ENCODE measurements around the gene MRM3. TPM values are rescaled to one million over a fixed set of nuclear protein-coding genes. Genes with fewer than 3 reads are reported as not detected.

MRM3 gene
- total and polyA plus RNA-seq, 2 donors = 13.2 to 15.4 TPM

DNA sequence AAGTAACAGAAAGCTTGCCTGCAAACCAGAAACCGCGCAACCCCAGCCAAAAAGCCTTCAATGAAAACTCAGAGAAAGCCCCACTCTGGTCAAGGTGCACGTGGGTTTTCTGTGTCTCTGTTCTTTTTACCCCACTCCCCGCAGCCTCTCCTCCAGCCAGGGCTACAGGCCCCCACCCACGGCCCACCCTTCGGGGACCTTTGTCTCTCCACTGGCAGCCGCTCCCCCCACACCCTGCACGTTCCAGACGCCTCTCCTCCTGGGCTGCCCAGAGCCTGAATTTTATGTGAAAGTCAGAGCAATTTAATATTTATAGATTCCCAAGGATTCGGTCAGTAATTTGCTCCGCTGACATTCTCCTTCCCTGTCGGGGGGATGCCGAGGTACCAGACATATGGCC, 24.2 kb downstream of the MRM3 start:
- DNase-seq (ENCODE audit: low read depth in 6 of 9, low spot score in 9 of 9) = no peak
- no peak overlapping the region for H3K27ac ChIP-seq (ENCODE audit: low read depth in 1 of 2, low read length in 1 of 2)

DNA sequence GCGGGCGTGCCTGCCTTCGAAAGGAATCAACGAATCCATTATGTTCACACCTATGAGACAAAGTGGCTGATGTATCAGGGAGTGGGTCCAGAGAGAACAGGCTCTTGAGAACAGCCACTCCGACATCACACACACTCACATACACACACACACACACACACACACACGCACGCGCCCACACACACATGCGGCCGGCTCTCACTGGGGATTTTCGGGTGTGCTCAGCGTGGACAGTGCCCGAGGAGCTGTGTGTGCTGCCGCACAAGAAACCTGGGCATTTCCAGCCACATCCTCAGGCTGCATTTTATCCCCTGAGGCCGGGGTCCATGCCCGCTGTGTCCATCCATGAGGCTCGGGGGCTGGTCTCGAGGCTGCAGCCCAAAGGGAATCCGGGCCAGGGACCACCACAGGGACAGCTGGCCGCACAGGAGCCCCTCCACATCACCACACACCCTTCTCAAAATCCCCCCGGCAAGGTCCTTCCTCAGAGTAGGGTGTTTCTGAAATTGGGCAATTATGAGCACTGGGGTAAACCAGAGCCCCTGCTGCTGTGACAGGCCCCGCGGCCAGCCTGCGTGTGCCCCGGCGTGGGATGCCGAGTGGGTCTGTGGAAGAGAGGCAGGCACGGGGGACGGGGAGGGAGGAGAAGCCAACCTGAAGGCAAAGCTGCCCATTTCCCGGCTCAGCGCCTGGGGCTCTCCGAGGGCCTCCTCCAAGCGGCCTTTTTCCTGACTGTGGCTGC, 24.8 kb downstream of the MRM3 start:
- 93% methylated on average over 33 of the region's 33 CpGs for WGBS
- Histone ChIP-seq H3K27ac (ENCODE audit: low read depth in 1 of 2, low read length in 1 of 2) (no peak overlapping the region), H3K4me3 (ENCODE audit: low read length in 2 of 2) (no peak overlapping the region), H3K9me3 (ENCODE audit: control insufficient read depth in 2 of 2, insufficient read depth in 1 of 2, low read length in 1 of 2) (no peaks in the 10 kb centered on the region), H3K4me1 (ENCODE audit: control insufficient read depth in 2 of 2, insufficient read depth in 2 of 2, low read length in 2 of 2) (no peaks in the 10 kb centered on the region), H3K27me3 (ENCODE audit: control insufficient read depth in 2 of 2, insufficient read depth in 1 of 2, low read length in 1 of 2) (no peaks in the 10 kb centered on the region), H3K36me3 (ENCODE audit: control insufficient read depth in 2 of 2, insufficient read depth in 2 of 2, low read length in 1 of 2) (no peaks in the 10 kb centered on the region)
- DNase-seq (ENCODE audit: low read depth in 6 of 9, low spot score in 9 of 9) = no peak

More for the DNA sequence above, 24.2 kb downstream of the MRM3 start:
- no peaks in the 10 kb centered on the region for H3K27me3 ChIP-seq (ENCODE audit: control insufficient read depth in 2 of 2, insufficient read depth in 1 of 2, low read length in 1 of 2)
- H3K9me3 ChIP-seq (ENCODE audit: control insufficient read depth in 2 of 2, insufficient read depth in 1 of 2, low read length in 1 of 2) = no peaks in the 10 kb centered on the region
- no peaks in the 10 kb centered on the region for H3K4me1 ChIP-seq (ENCODE audit: control insufficient read depth in 2 of 2, insufficient read depth in 2 of 2, low read length in 2 of 2)
- no peaks in the 10 kb centered on the region for H3K36me3 ChIP-seq (ENCODE audit: control insufficient read depth in 2 of 2, insufficient read depth in 2 of 2, low read length in 1 of 2)
- H3K4me3 ChIP-seq (ENCODE audit: low read length in 2 of 2) = no peak overlapping the region
- 91% methylated on average over 13 of the region's 13 CpGs for WGBS

DNA sequence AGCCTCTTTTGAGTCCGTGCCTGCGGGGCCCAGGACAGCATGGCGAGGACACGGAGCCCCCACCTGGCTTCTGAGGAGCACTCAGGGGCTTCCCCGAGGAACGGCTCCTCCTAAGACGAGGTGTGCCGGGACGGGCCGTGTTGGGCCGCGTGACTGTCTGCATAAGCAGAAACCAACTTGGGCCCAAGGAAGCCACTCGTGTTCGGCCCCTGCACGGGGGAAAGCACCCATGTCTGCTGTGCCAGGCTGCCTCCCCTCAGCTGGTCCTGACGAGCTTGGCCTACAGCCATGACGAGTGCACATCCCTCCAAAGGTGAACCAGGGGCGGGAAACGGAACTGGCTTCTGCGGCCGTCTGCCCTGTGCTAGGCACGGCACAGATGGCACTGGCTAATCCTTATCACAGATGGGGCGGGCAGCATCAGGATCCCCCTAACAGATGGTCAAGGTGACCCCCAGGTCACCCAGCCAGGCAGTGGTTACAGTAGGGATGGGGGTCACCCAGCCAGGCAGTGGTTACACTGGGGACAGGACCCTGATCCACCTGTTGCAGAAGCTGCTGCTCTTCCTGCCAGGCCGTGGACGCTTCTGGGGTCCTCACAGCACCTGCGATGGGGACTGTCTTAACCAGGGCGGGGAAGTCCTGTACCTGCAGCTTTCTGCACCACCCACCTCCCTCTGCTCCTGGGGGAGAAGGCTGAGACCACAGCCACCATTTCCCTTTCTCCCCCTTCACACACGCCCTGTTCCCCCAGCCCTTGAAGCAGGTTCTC, 25.6 kb downstream of the MRM3 start:
- Histone ChIP-seq H3K4me1 (ENCODE audit: control insufficient read depth in 2 of 2, insufficient read depth in 2 of 2, low read length in 2 of 2) (no peaks in the 10 kb centered on the region), H3K36me3 (ENCODE audit: control insufficient read depth in 2 of 2, insufficient read depth in 2 of 2, low read length in 1 of 2) (no peaks in the 10 kb centered on the region), H3K27me3 (ENCODE audit: control insufficient read depth in 2 of 2, insufficient read depth in 1 of 2, low read length in 1 of 2) (no peaks in the 10 kb centered on the region), H3K9me3 (ENCODE audit: control insufficient read depth in 2 of 2, insufficient read depth in 1 of 2, low read length in 1 of 2) (no peaks in the 10 kb centered on the region), H3K4me3 (ENCODE audit: low read length in 2 of 2) (no peak overlapping the region), H3K27ac (ENCODE audit: low read depth in 1 of 2, low read length in 1 of 2) (no peak overlapping the region)
- 91% methylated on average over 28 of the region's 28 CpGs for WGBS
- no peak for DNase-seq (ENCODE audit: low read depth in 6 of 9, low spot score in 9 of 9)

DNA sequence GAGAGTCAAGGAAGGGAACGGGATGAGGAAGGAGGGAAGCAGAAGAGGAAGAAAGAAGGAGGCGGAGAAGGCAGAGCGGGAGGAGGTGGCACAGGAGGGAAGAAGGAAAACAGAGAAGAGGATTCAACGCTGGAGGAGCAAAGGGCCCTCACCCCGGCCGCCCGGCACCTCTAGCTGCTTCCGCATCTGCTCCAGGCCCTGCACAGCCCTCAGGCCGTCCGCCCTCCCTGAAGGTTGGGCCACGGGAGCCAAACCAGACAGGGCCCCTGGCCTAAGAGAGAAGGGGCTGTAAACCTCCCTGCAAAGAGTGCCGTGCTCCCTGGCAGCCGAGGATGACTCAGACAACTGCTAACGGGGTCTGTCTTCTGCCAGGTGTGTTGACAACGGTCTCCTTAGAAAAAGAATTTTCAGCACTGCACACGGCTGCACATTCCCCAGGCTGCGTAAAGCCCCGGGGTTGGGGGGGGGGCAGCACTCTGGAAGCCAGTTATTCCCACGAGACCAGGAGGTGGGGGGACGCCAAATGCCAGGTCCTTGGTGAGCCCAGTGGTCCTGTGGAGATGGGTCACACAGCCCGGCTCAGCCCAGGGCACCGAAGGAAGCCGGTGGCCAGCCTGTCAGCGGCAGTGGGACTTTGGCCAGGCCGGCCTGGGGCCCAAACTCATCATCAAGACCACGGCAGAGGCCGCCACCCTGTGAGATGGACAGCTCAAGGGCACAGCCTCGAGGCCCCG, 29.1 kb downstream of the MRM3 start:
- whole genome bisulfite sequencing = 82% methylated on average over 29 of the region's 29 CpGs
- Histone ChIP-seq H3K4me1 (ENCODE audit: control insufficient read depth in 2 of 2, insufficient read depth in 2 of 2, low read length in 2 of 2) (no peaks in the 10 kb centered on the region), H3K27me3 (ENCODE audit: control insufficient read depth in 2 of 2, insufficient read depth in 1 of 2, low read length in 1 of 2) (no peaks in the 10 kb centered on the region), H3K4me3 (ENCODE audit: low read length in 2 of 2) (no peak overlapping the region), H3K36me3 (ENCODE audit: control insufficient read depth in 2 of 2, insufficient read depth in 2 of 2, low read length in 1 of 2) (no peaks in the 10 kb centered on the region), H3K27ac (ENCODE audit: low read depth in 1 of 2, low read length in 1 of 2) (no peak overlapping the region), H3K9me3 (ENCODE audit: control insufficient read depth in 2 of 2, insufficient read depth in 1 of 2, low read length in 1 of 2) (no peaks in the 10 kb centered on the region)
- DNase-seq (ENCODE audit: low read depth in 6 of 9, low spot score in 9 of 9) = no peak

DNA sequence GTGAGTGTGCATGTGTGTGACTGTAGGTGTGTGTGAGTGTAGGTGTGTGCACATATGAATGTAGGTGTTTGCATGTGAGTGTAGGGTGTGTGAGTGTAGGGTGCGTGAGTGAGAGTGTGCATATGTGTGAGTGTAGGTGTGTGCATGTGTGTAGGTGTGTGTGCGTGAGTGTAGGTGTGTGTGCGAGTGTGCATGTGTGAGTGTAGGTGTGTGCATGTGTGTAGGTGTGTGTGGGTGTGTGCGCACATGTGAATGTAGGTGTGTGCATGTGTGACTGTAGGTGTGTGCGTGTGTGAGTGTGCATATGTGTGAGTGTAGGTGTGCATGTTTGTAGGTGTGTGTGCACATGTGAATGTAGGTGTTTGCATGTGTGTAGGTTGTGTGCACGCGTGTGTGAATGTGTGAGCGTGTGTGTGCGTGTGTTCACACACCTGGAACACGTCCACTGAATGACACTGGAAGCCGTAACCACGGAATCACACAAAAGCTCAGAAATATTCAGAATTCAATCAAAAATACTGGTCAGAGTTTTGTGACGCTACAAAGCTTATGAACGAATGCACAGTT, 30.6 kb downstream of the MRM3 start:
- Histone ChIP-seq H3K27me3 (ENCODE audit: control insufficient read depth in 2 of 2, insufficient read depth in 1 of 2, low read length in 1 of 2) (no peaks in the 10 kb centered on the region), H3K36me3 (ENCODE audit: control insufficient read depth in 2 of 2, insufficient read depth in 2 of 2, low read length in 1 of 2) (no peaks in the 10 kb centered on the region), H3K27ac (ENCODE audit: low read depth in 1 of 2, low read length in 1 of 2) (no peak overlapping the region), H3K9me3 (ENCODE audit: control insufficient read depth in 2 of 2, insufficient read depth in 1 of 2, low read length in 1 of 2) (no peaks in the 10 kb centered on the region), H3K4me1 (ENCODE audit: control insufficient read depth in 2 of 2, insufficient read depth in 2 of 2, low read length in 2 of 2) (no peaks in the 10 kb centered on the region), H3K4me3 (ENCODE audit: low read length in 2 of 2) (no peak overlapping the region)
- WGBS = 96% methylated on average over 14 of the region's 14 CpGs
- DNase-seq (ENCODE audit: low read depth in 6 of 9, low spot score in 9 of 9) = no peak

DNA sequence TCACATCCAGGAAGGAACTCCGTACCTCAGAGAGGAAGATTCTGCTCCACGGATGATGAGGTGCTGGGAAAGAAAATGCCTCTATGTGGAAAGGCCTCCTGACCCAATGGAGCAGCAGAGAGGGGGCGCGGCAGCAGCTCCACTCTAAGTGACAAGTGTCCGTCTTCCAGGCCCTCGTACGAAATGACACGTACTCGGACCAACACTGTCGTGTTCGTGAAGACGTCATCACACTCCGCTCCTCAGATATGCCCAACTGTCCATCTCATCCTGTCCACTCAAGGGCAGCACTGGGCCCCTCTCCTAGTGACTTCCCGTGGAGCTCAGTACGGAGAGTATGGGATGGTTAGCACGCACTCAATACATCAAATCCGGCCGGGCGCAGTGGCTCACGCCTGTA, 32.2 kb downstream of the MRM3 start:
- no peaks in the 10 kb centered on the region for H3K36me3 ChIP-seq (ENCODE audit: control insufficient read depth in 2 of 2, insufficient read depth in 2 of 2, low read length in 1 of 2)
- no peak overlapping the region for H3K27ac ChIP-seq (ENCODE audit: low read depth in 1 of 2, low read length in 1 of 2)
- no peaks in the 10 kb centered on the region for H3K9me3 ChIP-seq (ENCODE audit: control insufficient read depth in 2 of 2, insufficient read depth in 1 of 2, low read length in 1 of 2)
- no peaks in the 10 kb centered on the region for H3K27me3 ChIP-seq (ENCODE audit: control insufficient read depth in 2 of 2, insufficient read depth in 1 of 2, low read length in 1 of 2)
- 97% methylated on average over 20 of the region's 20 CpGs for WGBS
- H3K4me3 ChIP-seq (ENCODE audit: low read length in 2 of 2) = no peak overlapping the region
- no peaks in the 10 kb centered on the region for H3K4me1 ChIP-seq (ENCODE audit: control insufficient read depth in 2 of 2, insufficient read depth in 2 of 2, low read length in 2 of 2)
- no peak for DNase-seq (ENCODE audit: low read depth in 6 of 9, low spot score in 9 of 9)

DNA sequence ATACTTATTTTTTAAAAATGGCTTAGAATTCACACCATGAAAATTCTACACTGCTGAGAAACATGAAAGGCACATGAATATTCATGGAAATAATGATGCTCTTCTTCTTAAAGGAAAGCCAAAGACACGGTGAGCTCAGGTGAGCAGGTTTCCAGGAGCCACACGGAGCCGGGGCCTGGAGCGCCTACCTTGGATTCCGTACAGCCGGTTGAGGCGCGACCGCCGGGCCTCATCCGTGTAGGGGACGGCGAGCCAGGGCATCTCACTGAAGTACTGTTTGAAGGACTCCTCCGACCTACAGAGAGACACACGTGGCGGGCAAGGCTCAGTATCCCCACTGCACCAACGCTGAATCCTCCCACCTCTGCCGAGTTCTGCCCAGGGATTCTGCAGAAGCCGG, 37.1 kb downstream of the MRM3 start:
- H3K27me3 ChIP-seq (ENCODE audit: control insufficient read depth in 2 of 2, insufficient read depth in 1 of 2, low read length in 1 of 2) = no peaks in the 10 kb centered on the region
- no peak overlapping the region for H3K27ac ChIP-seq (ENCODE audit: low read depth in 1 of 2, low read length in 1 of 2)
- no peak for DNase-seq (ENCODE audit: low read depth in 6 of 9, low spot score in 9 of 9)
- no peaks in the 10 kb centered on the region for H3K4me1 ChIP-seq (ENCODE audit: control insufficient read depth in 2 of 2, insufficient read depth in 2 of 2, low read length in 2 of 2)
- no peaks in the 10 kb centered on the region for H3K36me3 ChIP-seq (ENCODE audit: control insufficient read depth in 2 of 2, insufficient read depth in 2 of 2, low read length in 1 of 2)
- H3K9me3 ChIP-seq (ENCODE audit: control insufficient read depth in 2 of 2, insufficient read depth in 1 of 2, low read length in 1 of 2) = no peaks in the 10 kb centered on the region
- 96% methylated on average over 19 of the region's 19 CpGs for WGBS
- no peak overlapping the region for H3K4me3 ChIP-seq (ENCODE audit: low read length in 2 of 2)

DNA sequence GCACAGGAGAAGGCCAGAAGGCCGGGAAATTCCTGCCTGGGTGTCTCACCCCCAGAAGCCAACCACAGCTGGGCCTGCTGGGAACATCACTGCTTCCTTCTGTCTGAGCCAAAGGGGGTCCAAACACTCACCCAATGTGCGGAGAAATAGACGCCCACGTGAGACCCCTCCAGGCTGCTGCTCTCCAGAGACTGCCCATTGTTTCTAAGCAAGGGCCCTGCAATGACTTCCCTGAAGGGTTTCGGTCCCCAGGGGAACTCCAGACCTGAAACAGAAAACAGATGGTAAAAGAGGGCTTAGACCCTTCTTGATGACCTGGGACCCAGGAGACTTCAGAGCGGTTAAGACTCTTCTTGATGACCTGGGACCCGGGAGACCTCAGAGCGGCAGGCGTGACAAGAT, 41.3 kb downstream of the MRM3 start:
- Histone ChIP-seq H3K36me3 (ENCODE audit: control insufficient read depth in 2 of 2, insufficient read depth in 2 of 2, low read length in 1 of 2) (no peaks in the 10 kb centered on the region), H3K27me3 (ENCODE audit: control insufficient read depth in 2 of 2, insufficient read depth in 1 of 2, low read length in 1 of 2) (no peaks in the 10 kb centered on the region), H3K4me3 (ENCODE audit: low read length in 2 of 2) (no peak overlapping the region), H3K4me1 (ENCODE audit: control insufficient read depth in 2 of 2, insufficient read depth in 2 of 2, low read length in 2 of 2) (no peaks in the 10 kb centered on the region), H3K9me3 (ENCODE audit: control insufficient read depth in 2 of 2, insufficient read depth in 1 of 2, low read length in 1 of 2) (no peaks in the 10 kb centered on the region), H3K27ac (ENCODE audit: low read depth in 1 of 2, low read length in 1 of 2) (no peak overlapping the region)
- no peak for DNase-seq (ENCODE audit: low read depth in 6 of 9, low spot score in 9 of 9)
- WGBS = 96% methylated on average over 9 of the region's 9 CpGs

DNA sequence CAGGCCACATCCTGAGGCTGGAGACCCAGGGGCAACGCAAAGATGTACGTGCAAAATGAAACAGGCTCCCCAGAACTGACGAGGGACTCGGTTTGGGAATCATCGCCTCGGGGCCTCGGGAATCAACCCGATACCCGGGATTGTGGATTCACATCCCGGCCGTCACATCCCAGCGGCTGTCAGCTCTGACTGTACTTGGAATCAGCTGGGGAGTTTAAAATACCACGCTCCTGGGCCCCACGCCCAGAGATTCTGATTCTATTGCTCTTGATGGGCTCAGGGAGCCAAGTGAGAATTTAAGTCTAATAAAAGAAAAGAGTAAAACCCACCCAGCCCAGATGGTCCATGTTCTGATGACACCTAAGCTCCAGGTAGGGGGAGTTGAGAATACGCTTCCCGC, 42.2 kb downstream of the MRM3 start:
- no peak overlapping the region for H3K4me3 ChIP-seq (ENCODE audit: low read length in 2 of 2)
- no peaks in the 10 kb centered on the region for H3K36me3 ChIP-seq (ENCODE audit: control insufficient read depth in 2 of 2, insufficient read depth in 2 of 2, low read length in 1 of 2)
- WGBS = 93% methylated on average over 16 of the region's 16 CpGs
- no peaks in the 10 kb centered on the region for H3K27me3 ChIP-seq (ENCODE audit: control insufficient read depth in 2 of 2, insufficient read depth in 1 of 2, low read length in 1 of 2)
- H3K9me3 ChIP-seq (ENCODE audit: control insufficient read depth in 2 of 2, insufficient read depth in 1 of 2, low read length in 1 of 2) = no peaks in the 10 kb centered on the region
- no peak for DNase-seq (ENCODE audit: low read depth in 6 of 9, low spot score in 9 of 9)
- H3K27ac ChIP-seq (ENCODE audit: low read depth in 1 of 2, low read length in 1 of 2) = no peak overlapping the region
- H3K4me1 ChIP-seq (ENCODE audit: control insufficient read depth in 2 of 2, insufficient read depth in 2 of 2, low read length in 2 of 2) = no peaks in the 10 kb centered on the region
